Effector CD8-positive, alpha-beta T cell (primary cell): ENCODE results near the gene PRMT7.
A peak's percentile ranks its signal among the peaks of the same experiment; 100 is the strongest.

Experiments used
- DNase-seq: peaks from one replicate; lab custom pipeline; 2025; lab: John Stamatoyannopoulos, UW

The PRMT7 gene

GRCh38 chr16:68300734-68301459 lies 9.9 kb upstream of the PRMT7 start:
- no peak for DNase-seq

- DNase-seq, result no peak
Observed at GRCh38 chr16:68306633-68307032, 4.2 kb upstream of the PRMT7 start.

DNA sequence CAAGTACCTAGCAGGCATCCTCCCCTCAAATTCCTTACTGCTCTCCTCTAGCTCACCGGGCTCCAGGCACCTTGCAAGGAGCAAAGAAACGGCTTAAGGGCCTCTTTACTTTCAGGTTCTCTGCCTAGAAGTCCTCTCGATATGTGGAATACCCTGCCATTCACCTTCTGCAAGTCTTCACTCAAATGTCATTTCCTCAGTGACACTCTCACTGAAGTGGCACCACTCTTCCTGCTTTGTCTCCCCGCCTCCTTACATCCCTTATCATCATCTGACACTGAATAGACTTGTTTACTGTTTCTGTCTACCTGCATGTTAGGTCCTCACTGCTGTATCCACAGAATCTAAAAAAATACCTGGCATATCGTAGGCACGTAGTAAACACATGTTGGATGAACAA lies 1.0 kb upstream of the PRMT7 start:
- DNase-seq, result no peak

DNA sequence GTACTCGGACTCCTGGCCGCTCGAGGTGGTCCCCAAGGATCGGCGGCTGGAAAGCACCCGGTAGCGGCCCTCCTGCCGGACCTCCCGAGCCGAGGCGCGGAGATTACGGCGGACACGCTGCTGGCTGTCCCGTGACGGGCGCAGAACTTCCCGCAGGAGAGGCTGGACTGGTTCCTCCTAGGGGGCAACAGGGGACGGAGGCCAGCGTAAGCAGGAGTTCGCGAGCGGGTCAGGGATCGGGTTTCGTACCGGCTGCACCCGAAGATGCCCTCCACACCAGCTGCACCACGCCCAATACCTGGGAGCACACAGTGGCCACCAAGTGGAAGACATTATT lies 414 bp upstream of the PRMT7 start:
- DNase-seq, result no peak

DNA sequence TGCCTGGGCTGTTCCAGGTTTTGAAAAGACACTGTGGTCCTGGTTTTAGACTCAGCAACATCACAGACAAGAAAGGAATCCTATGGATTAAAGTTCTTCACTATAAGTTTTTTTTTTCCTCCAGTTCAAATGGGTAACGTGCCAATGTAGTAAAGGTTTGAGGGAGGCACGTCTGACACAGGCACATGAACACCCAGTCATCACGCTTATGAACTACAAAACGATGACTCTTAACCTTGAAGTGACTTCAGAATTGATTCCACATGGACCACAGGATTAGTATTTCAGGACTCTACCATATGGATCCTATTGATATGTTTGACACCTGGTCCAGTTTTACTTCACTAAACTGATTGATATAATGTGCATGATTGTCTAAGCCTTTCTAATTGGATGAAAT lies 2.3 kb downstream of the PRMT7 start:
- DNase-seq, result no peak

- DNase-seq, result no peak
Observed at GRCh38 chr16:68319185-68319908, 8.5 kb downstream of the PRMT7 start.

- no peak for DNase-seq
Observed at GRCh38 chr16:68324336-68324735, 13.5 kb downstream of the PRMT7 start.

DNA sequence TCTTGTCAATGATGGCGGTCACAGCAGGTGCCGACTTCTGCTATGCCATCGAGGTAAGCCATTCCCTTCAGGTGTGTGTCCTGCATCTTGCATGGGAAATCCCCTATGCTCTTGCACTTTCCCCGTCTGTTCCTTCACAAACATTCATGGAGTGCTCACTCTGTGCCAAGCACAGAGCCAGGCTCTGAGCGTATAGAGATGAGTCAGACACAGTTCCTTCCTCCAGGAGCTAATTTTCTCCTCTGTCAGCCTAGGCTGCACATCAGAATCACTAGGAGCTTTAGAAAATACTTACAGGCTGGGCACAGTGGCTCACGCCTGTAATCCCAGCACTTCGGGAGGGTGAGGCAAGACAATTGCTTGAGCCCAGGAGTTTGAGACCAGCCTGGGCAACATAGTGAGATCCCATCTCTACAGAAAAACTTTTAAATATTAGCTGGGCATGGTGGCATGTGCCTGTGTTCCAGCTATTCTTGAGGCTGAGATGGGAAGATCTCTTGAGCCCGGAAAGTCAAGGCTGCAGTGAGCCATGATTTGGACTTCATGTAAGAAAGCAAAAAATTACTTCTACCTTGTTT lies 14.1 kb downstream of the PRMT7 start:
- no peak for DNase-seq

DNA sequence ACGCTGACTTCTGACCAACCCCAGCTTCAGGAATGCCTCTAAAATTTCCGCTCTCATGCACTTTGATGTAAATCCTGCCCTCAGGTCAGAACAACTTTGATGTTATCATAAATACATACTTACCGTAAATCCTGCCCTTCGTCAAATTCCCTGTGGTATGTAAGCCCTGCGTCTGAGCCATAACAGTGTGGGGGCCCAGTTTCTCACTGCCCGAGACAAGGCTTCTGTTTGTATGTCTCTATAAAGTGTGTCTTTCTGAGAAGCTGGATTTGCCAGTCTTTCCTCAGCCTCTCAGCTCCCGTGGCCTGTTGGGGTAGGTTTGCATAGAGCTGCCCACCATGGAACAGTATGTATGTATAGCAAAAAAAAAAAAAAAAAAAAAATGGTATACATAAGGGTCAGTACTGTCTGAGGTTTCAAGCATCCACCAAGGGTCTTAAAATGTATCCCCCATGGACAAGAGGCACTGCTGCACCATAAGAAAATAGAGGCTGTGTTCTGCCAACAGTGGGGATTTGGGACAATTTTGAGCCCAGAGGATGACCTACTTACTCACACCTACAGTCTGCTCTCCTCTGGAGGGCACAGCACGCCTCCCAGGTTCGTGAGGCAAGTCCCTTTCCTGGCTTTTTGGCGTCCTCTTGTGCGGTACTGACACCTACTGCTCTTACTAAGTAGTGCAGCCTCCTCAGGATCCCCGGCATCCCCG lies 17.5 kb downstream of the PRMT7 start:
- DNase-seq, result peak; percentile 65

GRCh38 chr16:68328860-68329390 lies 18.1 kb downstream of the PRMT7 start:
- DNase-seq, result no peak

GRCh38 chr16:68331879-68332410 lies 21.1 kb downstream of the PRMT7 start:
- DNase-seq, result no peak

GRCh38 chr16:68332411-68333121 lies 21.7 kb downstream of the PRMT7 start:
- DNase-seq, result no peak

DNA sequence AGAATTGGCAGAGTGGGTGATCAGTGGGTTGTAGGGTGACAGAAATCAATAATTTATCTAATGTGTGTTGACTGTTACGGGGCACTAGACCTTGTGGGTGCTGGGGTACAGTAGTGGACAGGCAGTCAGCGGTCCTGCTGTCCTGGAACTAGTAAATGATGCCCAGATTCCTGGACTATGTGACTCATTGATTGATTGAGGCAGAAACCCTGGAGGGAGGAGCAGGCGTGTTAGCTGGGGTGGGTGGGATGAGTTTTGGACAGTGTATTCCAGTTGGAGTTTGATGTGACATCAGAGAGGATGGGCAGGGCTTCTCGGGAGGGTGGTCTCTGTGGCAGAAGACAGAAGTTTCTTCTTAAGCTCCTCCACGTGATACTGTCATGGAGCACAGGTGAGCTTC lies 24.4 kb downstream of the PRMT7 start:
- no peak for DNase-seq

- no peak for DNase-seq
Observed at GRCh38 chr16:68338326-68339119, 27.7 kb downstream of the PRMT7 start.

DNA sequence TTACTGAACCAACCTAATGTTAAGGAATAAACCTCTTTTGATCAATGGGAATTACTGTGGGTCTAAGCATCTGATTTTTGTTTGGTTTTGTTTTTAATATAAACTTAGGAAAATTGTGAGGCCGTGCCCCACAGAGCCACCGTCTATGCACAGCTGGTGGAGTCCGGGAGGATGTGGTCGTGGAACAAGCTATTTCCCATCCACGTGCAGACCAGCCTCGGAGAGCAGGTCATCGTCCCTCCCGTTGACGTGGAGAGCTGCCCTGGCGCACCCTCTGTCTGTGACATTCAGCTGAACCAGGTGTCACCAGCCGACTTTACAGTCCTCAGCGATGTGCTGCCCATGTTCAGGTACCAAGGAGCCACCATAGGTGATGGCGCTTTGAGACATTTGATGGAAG lies 28.4 kb downstream of the PRMT7 start:
- no peak for DNase-seq

- DNase-seq, result no peak
Observed at GRCh38 chr16:68342620-68343019, 31.8 kb downstream of the PRMT7 start.

DNA sequence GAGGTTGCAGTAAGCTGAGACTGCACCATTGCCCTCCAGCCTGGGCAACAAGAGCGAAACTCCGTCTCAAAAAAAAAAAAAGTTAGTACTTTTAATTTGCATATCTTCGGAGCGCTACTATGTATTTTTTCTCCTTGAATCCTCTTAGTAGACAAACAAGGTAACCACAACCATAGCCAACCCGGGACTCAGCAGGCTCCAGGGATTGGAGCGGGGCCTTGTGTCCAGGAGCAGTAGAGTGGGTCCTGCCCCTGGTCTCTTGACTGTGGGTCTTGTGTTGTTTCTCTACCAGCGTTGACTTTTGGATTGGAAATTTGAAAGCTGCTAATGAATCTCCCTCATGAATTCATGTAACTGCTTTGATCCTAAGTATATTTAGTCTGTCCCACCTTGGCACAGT lies 32.3 kb downstream of the PRMT7 start:
- DNase-seq, result no peak

- no peak for DNase-seq
Observed at GRCh38 chr16:68344252-68344651, 33.4 kb downstream of the PRMT7 start.

- no peak for DNase-seq
Observed at GRCh38 chr16:68345351-68345810, 34.6 kb downstream of the PRMT7 start.

DNA sequence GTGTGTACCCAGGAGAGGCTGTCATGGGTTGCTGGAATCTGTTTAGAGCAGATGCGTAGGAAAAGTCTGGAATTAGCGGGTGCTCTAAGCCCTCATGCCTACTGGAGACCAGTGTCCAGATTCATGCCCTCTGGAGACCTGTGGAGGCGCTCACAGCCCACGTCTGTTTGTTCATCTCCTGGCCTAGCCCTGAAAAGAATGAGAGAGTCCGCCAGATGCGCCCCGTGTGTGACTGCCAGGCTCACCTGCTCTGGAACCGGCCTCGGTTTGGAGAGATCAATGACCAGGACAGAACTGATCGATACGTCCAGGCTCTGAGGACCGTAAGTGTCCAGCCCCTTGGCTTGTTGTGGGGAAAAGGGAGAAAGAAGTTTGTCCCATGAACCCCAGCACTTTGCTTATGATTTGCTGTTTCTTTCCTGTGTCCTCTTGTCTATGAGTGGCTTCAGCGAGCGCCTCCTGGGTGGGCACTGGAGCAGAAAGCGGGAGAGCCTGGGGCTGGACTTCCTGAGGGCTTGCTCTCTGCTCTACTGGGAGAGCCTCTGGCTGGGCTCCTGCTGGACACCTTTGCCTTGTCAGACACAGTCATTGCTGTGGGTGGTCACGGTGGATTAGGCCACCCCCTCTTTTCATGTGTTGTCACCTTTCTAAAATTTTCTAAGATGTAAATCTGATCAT lies 35.3 kb downstream of the PRMT7 start:
- no peak for DNase-seq
